Neural crest cell (in vitro differentiated cells): ENCODE measurements around the gene COLEC11. TPM values are rescaled to one million over a fixed set of nuclear protein-coding genes. Genes with fewer than 3 reads are reported as not detected.
A peak's percentile ranks its signal among the peaks of the same experiment; 100 is the strongest.

ENCODE experiments used
- DNase-seq: peaks from one replicate; pipeline ENCODE4 v3.0.0; 2021; ENCODE audit warnings: low read depth, mixed read lengths, low spot score
- H3K27ac Mint-ChIP-seq: one replicate; pipeline ENCODE4 v1.8.0; 2021; ENCODE audit warnings: mild to moderate bottlenecking, mixed read lengths; ENCODE audit not compliant: unreplicated experiment
- H3K27me3 Mint-ChIP-seq: 2 replicates; pipeline ENCODE4 v1.8.0; 2021; ENCODE audit warnings: low read depth, mild to moderate bottlenecking, mixed read lengths
- H3K36me3 Mint-ChIP-seq: 2 replicates; pipeline ENCODE4 v1.8.0; 2021; ENCODE audit warnings: low read depth, mild to moderate bottlenecking, mixed read lengths
- H3K4me1 Mint-ChIP-seq: 2 replicates; pipeline ENCODE4 v1.8.0; 2021; ENCODE audit warnings: mixed read lengths
- H3K4me3 Mint-ChIP-seq: one replicate; pipeline ENCODE4 v1.8.0; 2021; ENCODE audit warnings: mild to moderate bottlenecking, mixed read lengths
- H3K9me3 Mint-ChIP-seq: 2 replicates; pipeline ENCODE4 v1.8.0; 2021; ENCODE audit warnings: mixed read lengths
- CTCF ChIP-seq: fragments of 200-600 bp; sonication (generic); conservative IDR thresholded peaks from 2 replicates; pipeline ENCODE4 v1.5.0; 2021; ENCODE audit warnings: antibody characterized with exemption, mild to moderate bottlenecking
- total RNA-seq: library from RNA; stranded (reverse); gene quantifications from 2 replicates; pipeline ENCODE4 v1.2.1, GENCODE V29; 2021

COLEC11 gene
- total RNA-seq, 1 donor from 2014 or later, result not detected

DNA sequence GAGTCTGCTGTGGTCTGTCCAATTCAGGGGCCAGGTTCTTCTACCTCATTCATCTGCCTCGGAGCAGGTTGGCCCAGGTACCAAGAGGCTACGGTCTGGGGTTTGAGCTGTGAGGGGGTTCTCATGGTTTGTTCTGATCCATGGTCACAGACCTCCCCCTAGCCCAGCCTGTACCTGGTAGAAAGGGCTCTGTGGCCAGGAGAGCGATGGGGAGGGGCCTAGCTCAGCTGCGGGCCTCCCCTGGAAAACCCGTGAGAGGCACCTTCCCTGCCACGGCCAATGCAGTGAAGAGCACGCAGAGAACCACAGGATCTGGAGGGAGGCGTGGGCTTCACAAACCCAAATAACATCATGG, 43.5 kb downstream of the COLEC11 start:
- TF ChIP-seq CTCF, result no peak
- no peak overlapping the region for H3K4me3 Mint-ChIP-seq
- H3K27ac Mint-ChIP-seq, result no peak overlapping the region
- no peaks in the 10 kb centered on the region for H3K36me3 Mint-ChIP-seq
- H3K27me3 Mint-ChIP-seq, result no peaks in the 10 kb centered on the region
- H3K4me1 Mint-ChIP-seq, result no peaks in the 10 kb centered on the region
- H3K9me3 Mint-ChIP-seq, result no peaks in the 10 kb centered on the region
- DNase-seq, result no peak

DNA sequence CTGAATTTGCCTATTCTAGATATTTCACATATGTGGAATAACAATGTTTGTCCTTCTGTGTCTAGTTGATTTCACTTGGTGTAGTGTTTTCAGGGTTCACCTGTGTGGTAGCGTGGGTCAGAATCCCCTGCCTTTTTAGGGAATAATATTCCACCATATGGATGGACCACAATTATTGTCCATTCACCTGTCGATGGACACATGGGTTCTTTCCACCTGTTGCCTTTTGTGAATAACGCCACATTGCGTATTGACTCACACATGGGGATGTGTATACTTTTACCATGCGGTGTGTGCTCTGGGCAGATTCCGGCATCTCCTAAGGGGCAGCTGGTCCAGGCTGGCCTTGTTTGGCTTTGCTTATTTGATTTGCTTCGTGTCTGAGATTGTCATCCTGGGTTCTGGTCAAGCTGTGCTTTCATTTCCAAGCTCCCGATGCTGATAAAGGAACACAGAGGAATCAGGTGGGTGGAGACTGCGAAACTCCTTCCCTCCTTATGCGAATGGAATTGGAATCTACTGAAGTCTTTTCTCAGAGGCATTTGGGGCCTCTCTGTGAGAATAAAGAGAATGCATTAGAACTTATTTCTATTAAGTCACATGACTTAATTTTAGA, 44.2 kb downstream of the COLEC11 start:
- Mint-ChIP-seq H3K27ac (no peak overlapping the region), H3K4me3 (no peak overlapping the region), H3K4me1 (no peaks in the 10 kb centered on the region), H3K36me3 (no peaks in the 10 kb centered on the region), H3K27me3 (no peaks in the 10 kb centered on the region), H3K9me3 (no peaks in the 10 kb centered on the region)
- no peak for TF ChIP-seq CTCF
- no peak for DNase-seq

- DNase-seq, result no peak
- no peaks in the 10 kb centered on the region for H3K4me1 Mint-ChIP-seq
- H3K27me3 Mint-ChIP-seq, result no peaks in the 10 kb centered on the region
- no peak for TF ChIP-seq CTCF
- no peak overlapping the region for H3K4me3 Mint-ChIP-seq
- H3K27ac Mint-ChIP-seq, result no peak overlapping the region
- no peaks in the 10 kb centered on the region for H3K36me3 Mint-ChIP-seq
- no peaks in the 10 kb centered on the region for H3K9me3 Mint-ChIP-seq
These were observed 44.7 kb downstream of the COLEC11 start for GRCh38 chr2:3639653-3640052.

DNA sequence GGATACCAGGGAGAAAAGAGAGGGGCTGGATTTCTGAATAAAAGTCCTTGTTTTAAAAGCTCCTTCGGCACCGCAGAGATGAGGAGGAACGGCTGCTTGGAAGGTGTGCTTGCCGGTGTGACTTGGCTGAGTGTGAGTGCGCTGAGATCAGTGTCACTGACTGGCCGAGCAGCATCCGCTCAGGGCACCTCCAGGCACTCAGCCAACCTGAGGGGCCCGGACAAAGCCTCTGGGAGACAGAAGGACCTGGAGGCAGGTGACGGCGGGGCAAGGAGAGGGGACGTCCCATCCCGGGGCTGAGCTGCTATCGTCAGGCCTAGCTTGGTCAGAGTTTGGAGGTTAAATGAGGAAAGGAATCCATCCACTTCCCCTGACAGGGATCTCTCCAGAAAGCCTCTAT, 46.3 kb downstream of the COLEC11 start:
- no peak for TF ChIP-seq CTCF
- Mint-ChIP-seq H3K27me3 (no peaks in the 10 kb centered on the region), H3K36me3 (no peaks in the 10 kb centered on the region), H3K9me3 (no peaks in the 10 kb centered on the region), H3K27ac (no peak overlapping the region), H3K4me3 (no peak overlapping the region), H3K4me1 (no peaks in the 10 kb centered on the region)
- no peak for DNase-seq

GRCh38 chr2:3641841-3642421, 47.0 kb downstream of the COLEC11 start:
- no peak for DNase-seq
- Mint-ChIP-seq H3K36me3 (no peaks in the 10 kb centered on the region), H3K4me3 (no peak overlapping the region), H3K27ac (peak overlapping the region; percentile 43), H3K27me3 (no peaks in the 10 kb centered on the region), H3K9me3 (no peaks in the 10 kb centered on the region), H3K4me1 (no peaks in the 10 kb centered on the region)
- TF ChIP-seq CTCF, result no peak
